SK-N-SH (cell line): Measurements from ENCODE around the gene UAP1L1. TPM values are rescaled to one million over a fixed set of nuclear protein-coding genes. Genes with fewer than 3 reads are reported as not detected.
A peak's percentile ranks its signal among the peaks of the same experiment; 100 is the strongest.

ENCODE experiments used
- CTCF ChIA-PET: fragments of 300-600, 350-600 bp; formaldehyde crosslinking; extraction: SDS; loops from one replicate; lab custom pipeline; 2021; lab: Yijun Ruan, JAX
- POLR2A ChIA-PET: fragments of 350-600 bp; sonication (Branson Sonifier 250); formaldehyde crosslinking; extraction: SDS; loops from one replicate; lab custom pipeline; 2020; ENCODE audit warnings: antibody characterized with exemption, inconsistent platforms; lab: Yijun Ruan, JAX
- DNase-seq: peaks from one replicate; pipeline ENCODE4 v3.0.0; 2012
- H2AFZ ChIP-seq: fragments of 200-600 bp; sonication (generic); 2 replicates; pipeline ENCODE4 v1.8.1; 2016; ENCODE audit warnings: antibody characterized with exemption, mild to moderate bottlenecking, low read depth
- H3F3A ChIP-seq: fragments of 200-600 bp; sonication (generic); replicated peaks from 2 replicates; pipeline ENCODE3; 2016; ENCODE audit warnings: antibody characterized with exemption, mild to moderate bottlenecking; ENCODE audit not compliant: insufficient read depth
- H3K27ac ChIP-seq, 2 experiments: fragments of 200-500 bp in 1 of 2; fragments of 200-600 bp in 1 of 2; sonication (Bioruptor generic) in 1 of 2; sonication (generic), shearing (Covaris generic) in 1 of 2; 2 replicates each; pipeline versions ENCODE4 v1.5.1 to v1.6.1; 2014 to 2016; ENCODE audit warnings: low read depth in 2 of 2, inconsistent platforms in 1 of 2, low read length in 1 of 2, mild to moderate bottlenecking in 1 of 2, mixed read lengths in 1 of 2
- H3K27me3 ChIP-seq: fragments of 200-600 bp; sonication (generic), shearing (Covaris generic); 2 replicates; pipeline ENCODE4 v1.6.1; 2016; ENCODE audit warnings: mixed run types; ENCODE audit not compliant: insufficient read depth
- H3K36me3 ChIP-seq, 2 experiments: fragments of 200-500 bp in 1 of 2; fragments of 200-600 bp in 1 of 2; sonication (Bioruptor generic) in 1 of 2; sonication (generic) in 1 of 2; replicated peaks in 1 of 2; 2 replicates each; pipeline versions ENCODE3 to v1.5.1; 2014 to 2016; ENCODE audit warnings: low read length in 1 of 2, mild to moderate bottlenecking in 1 of 2; ENCODE audit not compliant: insufficient read depth in 2 of 2, control insufficient read depth in 1 of 2
- H3K4me1 ChIP-seq, 2 experiments: fragments of 200-500 bp in 1 of 2; fragments of 200-600 bp in 1 of 2; sonication (Bioruptor generic) in 1 of 2; sonication (generic), shearing (Covaris generic) in 1 of 2; 2 replicates each; pipeline versions ENCODE4 v1.5.1 to v1.6.1; 2014 to 2016; ENCODE audit warnings: low read depth in 1 of 2, low read length in 1 of 2, mixed run types in 1 of 2; ENCODE audit not compliant: insufficient read depth in 2 of 2, control insufficient read depth in 1 of 2
- H3K4me2 ChIP-seq: fragments of 200-600 bp; sonication (generic), shearing (Covaris generic); 2 replicates; pipeline ENCODE4 v1.6.1; 2017; ENCODE audit warnings: mixed run types
- H3K4me3 ChIP-seq, 2 experiments: fragments of 200-500 bp in 1 of 2; fragments of 200-600 bp in 1 of 2; sonication (Bioruptor generic) in 1 of 2; sonication (generic), shearing (Covaris generic) in 1 of 2; 2 replicates each; pipeline versions ENCODE4 v1.5.1 to v1.8.1; 2014 to 2016; ENCODE audit warnings: low read depth in 2 of 2, inconsistent platforms in 1 of 2, low read length in 1 of 2, mild to moderate bottlenecking in 1 of 2, mixed read lengths in 1 of 2, moderate library complexity in 1 of 2
- H3K79me2 ChIP-seq: fragments of 200-600 bp; sonication (generic); 2 replicates; pipeline ENCODE4 v1.8.1; 2017; ENCODE audit warnings: mild to moderate bottlenecking; ENCODE audit not compliant: insufficient read depth
- H3K9ac ChIP-seq: fragments of 200-600 bp; sonication (generic); 2 replicates; pipeline ENCODE4 v1.6.1; 2017; ENCODE audit warnings: mixed run types
- H3K9me2 ChIP-seq: fragments of 200-600 bp; sonication (generic); 2 replicates; pipeline ENCODE4 v1.6.1; 2017; ENCODE audit warnings: mixed run types
- H3K9me3 ChIP-seq: fragments of 200-600 bp; sonication (generic); 2 replicates; pipeline ENCODE4 v1.6.1; 2017; ENCODE audit warnings: mixed run types, mild to moderate bottlenecking, moderate library complexity
- H4K20me1 ChIP-seq: fragments of 200-600 bp; sonication (generic); 2 replicates; pipeline ENCODE4 v1.6.1; 2017; ENCODE audit warnings: mild to moderate bottlenecking, mixed run types; ENCODE audit not compliant: insufficient read depth
- CHD2 ChIP-seq: fragments of 150-350 bp; IDR thresholded peaks from 2 replicates; pipeline ENCODE4 v1.6.1; 2018; ENCODE audit warnings: low read length; ENCODE audit not compliant: partially characterized antibody
- EP300 ChIP-seq, 2 experiments: IDR thresholded peaks; 2 replicates each; pipeline versions ENCODE4 v1.4.0 to v1.6.1; 2012; ENCODE audit warnings: borderline replicate concordance in 1 of 2, low read depth in 1 of 2, low read length in 1 of 2
- EZH2phosphoT487 ChIP-seq: fragments of 200-600 bp; sonication (generic); IDR thresholded peaks from 2 replicates; pipeline ENCODE4 v1.6.1; 2017; ENCODE audit warnings: low read depth, mixed run types, mild to moderate bottlenecking, antibody characterized with exemption, moderate library complexity, borderline replicate concordance
- FOSL2 ChIP-seq: IDR thresholded peaks from 2 replicates; pipeline ENCODE4 v1.4.0; 2012; ENCODE audit warnings: low read depth, mild to moderate bottlenecking, moderate library complexity, borderline replicate concordance
- NFIC ChIP-seq: IDR thresholded peaks from 2 replicates; pipeline ENCODE4 v1.4.0; 2012; ENCODE audit warnings: borderline replicate concordance
- PBX3 ChIP-seq: IDR thresholded peaks from 2 replicates; pipeline ENCODE4; 2012
- POLR2AphosphoS5 ChIP-seq: IDR thresholded peaks from 2 replicates; pipeline ENCODE4 v1.6.1; 2012; ENCODE audit warnings: low read depth, low read length
- RFX5 ChIP-seq: IDR thresholded peaks from 2 replicates; pipeline ENCODE4 v1.6.1; 2012; ENCODE audit warnings: mild to moderate bottlenecking, improper control_type of control experiment, low read length
- RXRA ChIP-seq: IDR thresholded peaks from 2 replicates; pipeline ENCODE4 v1.4.0; 2012; ENCODE audit warnings: low read depth, mild to moderate bottlenecking, borderline replicate concordance
- SIN3A ChIP-seq: IDR thresholded peaks from 2 replicates; pipeline ENCODE4 v1.6.1; 2012; ENCODE audit warnings: low read depth, mild to moderate bottlenecking, low read length, moderate library complexity, borderline replicate concordance
- SMC3 ChIP-seq: IDR thresholded peaks from 2 replicates; pipeline ENCODE4 v1.6.1; 2012; ENCODE audit warnings: low read depth, low read length, improper control_type of control experiment
- WGBS: methylation state at CpG from one replicate; pipeline ENCODE4 v1.1.6; 2017; ENCODE audit warnings: low lambda C conversion rate; 5-methylcytosine and 5-hydroxymethylcytosine counted together
- polyA plus RNA-seq, 3 experiments: library from polyadenylated mRNA; depleted of rRNA; stranded (reverse); fragments of >200 nt; gene quantifications; 2 replicates each; pipeline ENCODE4 v1.2.3, GENCODE V29; 2012
- TF ChIP-seq, protein P1 (sequence below): fragments of 150-350 bp; IDR thresholded peaks from 2 replicates; pipeline ENCODE4 v1.6.1; 2017; ENCODE audit warnings: antibody characterized with exemption, low read length, low read depth, borderline replicate concordance

Gene UAP1L1
- polyA plus RNA-seq, 1 of the 3 experiments (the other 2 are of a cell fraction), result 5.6 TPM

- H3K27me3 ChIP-seq, result no peaks in the 10 kb centered on the region
- peak overlapping the region; percentile 50; the same call in 1 of the 2 replicates for H2AFZ ChIP-seq
- no peak for TF ChIP-seq POLR2AphosphoS5
- no peak for TF ChIP-seq NFIC
- no peak for TF ChIP-seq CHD2
- no peak for TF ChIP-seq RXRA
- no peak for TF ChIP-seq SMC3
- TF ChIP-seq RFX5, result no peak
- TF ChIP-seq, protein P1, sequence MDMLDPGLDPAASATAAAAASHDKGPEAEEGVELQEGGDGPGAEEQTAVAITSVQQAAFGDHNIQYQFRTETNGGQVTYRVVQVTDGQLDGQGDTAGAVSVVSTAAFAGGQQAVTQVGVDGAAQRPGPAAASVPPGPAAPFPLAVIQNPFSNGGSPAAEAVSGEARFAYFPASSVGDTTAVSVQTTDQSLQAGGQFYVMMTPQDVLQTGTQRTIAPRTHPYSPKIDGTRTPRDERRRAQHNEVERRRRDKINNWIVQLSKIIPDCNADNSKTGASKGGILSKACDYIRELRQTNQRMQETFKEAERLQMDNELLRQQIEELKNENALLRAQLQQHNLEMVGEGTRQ, result no peak
- no peak for TF ChIP-seq SIN3A
- TF ChIP-seq EP300 (IDR thresholded peaks at IDR 0.05; ENCODE audit: borderline replicate concordance in 1 of 2, low read depth in 1 of 2, low read length in 1 of 2), result no peak
- no peak for TF ChIP-seq FOSL2
- no peak for TF ChIP-seq EZH2phosphoT487
- no peak for TF ChIP-seq PBX3
- H3K27ac ChIP-seq, result peak overlapping the region; percentile 57 to 76
- 35% methylated on average over 10 of the region's 58 CpGs for WGBS
- POLR2A ChIA-PET, result interaction anchor here (1.0 to 2.1 kb wide), 7 partner anchors 9 to 154 kb away, joined by 3 to 21 read pairs (median 6); partner anchors contain the start of genes GRIN1, NPDC1, SAPCD2 and TUBB4B
- H3K9ac ChIP-seq, result peak overlapping the region; percentile 74
- no peaks in the 10 kb centered on the region for H3K9me2 ChIP-seq
- peaks cover 18% of the 10 kb centered on the region for H3F3A ChIP-seq
- peaks cover 13 to 21% of the 10 kb centered on the region in 2 experiments for H3K4me1 ChIP-seq
- H3K9me3 ChIP-seq, result no peaks in the 10 kb centered on the region
- peaks cover 6 to 13% of the 10 kb centered on the region in 2 experiments for H3K36me3 ChIP-seq
- peak overlapping the region; percentile 80 to 93 for H3K4me3 ChIP-seq
- peak; percentile 69 for DNase-seq
- H4K20me1 ChIP-seq, result no peaks in the 10 kb centered on the region
- H3K4me2 ChIP-seq, result peak overlapping the region; percentile 99
- CTCF ChIA-PET, result interaction anchor here (0.6 to 2.1 kb wide), 10 partner anchors 16 to 243 kb away, joined by 3 to 17 read pairs (median 4); partner anchors contain the start of genes AJM1, NPDC1, RNF224 and SAPCD2
- peaks cover 14% of the 10 kb centered on the region; the same call in 1 of the 2 replicates for H3K79me2 ChIP-seq
Observed at GRCh38 chr9:137085920-137086530, 8.7 kb downstream of the UAP1L1 start.
